GM12873 (cell line): ENCODE data around the gene CDK5.

ENCODE experiments used
- CTCF ChIP-seq: IDR thresholded peaks from 2 replicates; pipeline ENCODE4 v1.5.1; 2012; ENCODE audit warnings: low read depth, mild to moderate bottlenecking, moderate library complexity, low read length, control low read depth; ENCODE audit not compliant: insufficient read depth; ENCODE audit errors: missing control alignments

Gene CDK5

GRCh38 chr7:151047976-151048815, 9.5 kb downstream of the CDK5 start, which contains the start of gene ASIC3:
TSS of gene ASIC3 (plus strand) at chr7:151048531. CDS start at chr7:151048886, 355 bp downstream.
- TF ChIP-seq CTCF = no peak

- no peak for TF ChIP-seq CTCF
These were observed 10.8 kb downstream of the CDK5 start for GRCh38 chr7:151046603-151047573.

GRCh38 chr7:151045967-151046366, 11.7 kb downstream of the CDK5 start:
- TF ChIP-seq CTCF = no peak

- TF ChIP-seq CTCF = no peak
These were observed 12.4 kb downstream of the CDK5 start for GRCh38 chr7:151045262-151045661.

GRCh38 chr7:151043959-151044358, 13.7 kb downstream of the CDK5 start:
- no peak for TF ChIP-seq CTCF

GRCh38 chr7:151040616-151041375, 16.9 kb downstream of the CDK5 start:
- no peak for TF ChIP-seq CTCF
